B cell (primary cell): ENCODE measurements around the gene STAT5B.

Experiments
- EZH2 ChIP-seq: IDR thresholded peaks from 2 replicates; pipeline ENCODE4 v1.6.1; 2012; ENCODE audit warnings: borderline replicate concordance, low read depth, mild to moderate bottlenecking, moderate library complexity, low read length; ENCODE audit not compliant: insufficient read depth, poor library complexity, severe bottlenecking
- TF ChIP-seq, protein P1 (sequence below): fragments of 200-600 bp; IDR thresholded peaks from one replicate; pipeline ENCODE4 v1.8.0; 2022; ENCODE audit warnings: antibody characterized with exemption, mild to moderate bottlenecking

DNA sequence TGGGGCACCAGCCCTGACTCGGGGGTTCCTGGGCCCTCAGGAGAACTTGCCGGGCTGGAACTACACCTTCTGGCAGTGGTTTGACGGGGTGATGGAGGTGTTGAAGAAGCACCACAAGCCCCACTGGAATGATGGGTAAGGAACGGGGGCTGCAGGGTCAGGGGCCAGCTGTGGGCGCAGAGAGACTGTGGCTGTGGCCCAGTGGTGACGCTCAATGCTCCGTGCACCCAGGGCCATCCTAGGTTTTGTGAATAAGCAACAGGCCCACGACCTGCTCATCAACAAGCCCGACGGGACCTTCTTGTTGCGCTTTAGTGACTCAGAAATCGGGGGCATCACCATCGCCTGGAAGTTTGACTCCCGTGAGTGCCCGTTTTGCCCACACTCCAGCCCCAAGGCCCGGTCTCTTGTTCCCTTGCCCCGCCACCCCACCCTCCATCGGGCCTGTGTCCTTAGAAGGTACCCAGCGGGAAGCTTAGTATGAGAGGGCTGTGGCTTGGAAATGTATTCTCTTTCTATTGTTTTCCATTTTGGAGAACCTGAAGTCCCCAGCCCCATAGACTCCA, 31.3 kb upstream of the STAT5B start:
- TF ChIP-seq EZH2 = no peak
- TF ChIP-seq, protein P1, sequence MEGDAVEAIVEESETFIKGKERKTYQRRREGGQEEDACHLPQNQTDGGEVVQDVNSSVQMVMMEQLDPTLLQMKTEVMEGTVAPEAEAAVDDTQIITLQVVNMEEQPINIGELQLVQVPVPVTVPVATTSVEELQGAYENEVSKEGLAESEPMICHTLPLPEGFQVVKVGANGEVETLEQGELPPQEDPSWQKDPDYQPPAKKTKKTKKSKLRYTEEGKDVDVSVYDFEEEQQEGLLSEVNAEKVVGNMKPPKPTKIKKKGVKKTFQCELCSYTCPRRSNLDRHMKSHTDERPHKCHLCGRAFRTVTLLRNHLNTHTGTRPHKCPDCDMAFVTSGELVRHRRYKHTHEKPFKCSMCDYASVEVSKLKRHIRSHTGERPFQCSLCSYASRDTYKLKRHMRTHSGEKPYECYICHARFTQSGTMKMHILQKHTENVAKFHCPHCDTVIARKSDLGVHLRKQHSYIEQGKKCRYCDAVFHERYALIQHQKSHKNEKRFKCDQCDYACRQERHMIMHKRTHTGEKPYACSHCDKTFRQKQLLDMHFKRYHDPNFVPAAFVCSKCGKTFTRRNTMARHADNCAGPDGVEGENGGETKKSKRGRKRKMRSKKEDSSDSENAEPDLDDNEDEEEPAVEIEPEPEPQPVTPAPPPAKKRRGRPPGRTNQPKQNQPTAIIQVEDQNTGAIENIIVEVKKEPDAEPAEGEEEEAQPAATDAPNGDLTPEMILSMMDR = no peak
